GM12878 (cell line): Measurements from ENCODE around the gene PRKRIP1. TPM values are rescaled to one million over a fixed set of nuclear protein-coding genes. Genes with fewer than 3 reads are reported as not detected.
A peak's percentile ranks its signal among the peaks of the same experiment; 100 is the strongest.

Experiments
- ATF7 ChIP-seq: fragments of 450-650 bp; IDR thresholded peaks from 2 replicates; pipeline ENCODE4 v1.6.1; 2016; ENCODE audit warnings: low read depth, mild to moderate bottlenecking
- BCL11A ChIP-seq: IDR thresholded peaks from 2 replicates; pipeline ENCODE4 v1.6.1; 2011; ENCODE audit warnings: low read depth, low read length
- CHD2 ChIP-seq: IDR thresholded peaks from 2 replicates; pipeline ENCODE4 v1.6.1; 2011; ENCODE audit warnings: low read depth, low read length, improper control_type of control experiment, borderline replicate concordance
- FOS ChIP-seq: IDR thresholded peaks from 3 replicates; pipeline ENCODE4 v1.6.1; 2011; ENCODE audit warnings: borderline replicate concordance; ENCODE audit not compliant: insufficient read length; ENCODE audit errors: extremely low read depth
- MAX ChIP-seq: IDR thresholded peaks from 2 replicates; pipeline ENCODE4 v1.6.1; 2012; ENCODE audit warnings: low read depth, low read length, improper control_type of control experiment
- MTA2 ChIP-seq: fragments of 450-650 bp; IDR thresholded peaks from 2 replicates; pipeline ENCODE4 v1.6.1; 2016; ENCODE audit warnings: low read depth, mild to moderate bottlenecking, moderate library complexity
- MXI1 ChIP-seq: fragments of 150-350 bp; IDR thresholded peaks from 2 replicates; pipeline ENCODE4 v1.6.1; 2011; ENCODE audit warnings: low read depth, mild to moderate bottlenecking, inconsistent platforms, low read length, improper control_type of control experiment
- NFIC ChIP-seq: IDR thresholded peaks from 2 replicates; pipeline ENCODE4 v1.6.1; 2012; ENCODE audit warnings: low read depth, mild to moderate bottlenecking, inconsistent platforms, low read length, moderate library complexity
- NFYA ChIP-seq: IDR thresholded peaks from 2 replicates; pipeline ENCODE4 v1.6.1; 2011; ENCODE audit warnings: low read depth, mild to moderate bottlenecking, low read length, improper control_type of control experiment, borderline replicate concordance
- RAD21 ChIP-seq: IDR thresholded peaks from 2 replicates; pipeline ENCODE4 v1.6.1; 2011; ENCODE audit warnings: mild to moderate bottlenecking, low read depth, low read length, moderate library complexity; ENCODE audit not compliant: insufficient read depth
- REST ChIP-seq: IDR thresholded peaks from 2 replicates; pipeline ENCODE4 v1.6.1; 2012; ENCODE audit warnings: mild to moderate bottlenecking, low read depth, low read length
- SKIL ChIP-seq: fragments of 450-650 bp; IDR thresholded peaks from 2 replicates; pipeline ENCODE4 v1.6.1; 2017; ENCODE audit warnings: mild to moderate bottlenecking, low read depth, inconsistent platforms; ENCODE audit not compliant: poor library complexity, severe bottlenecking
- SMAD1 ChIP-seq: fragments of 450-650 bp; IDR thresholded peaks from 2 replicates; pipeline ENCODE4 v1.6.1; 2018; ENCODE audit warnings: mild to moderate bottlenecking, low read depth; ENCODE audit not compliant: partially characterized antibody
- SMC3 ChIP-seq: IDR thresholded peaks from 2 replicates; pipeline ENCODE4 v1.6.1; 2011; ENCODE audit warnings: low read length, improper control_type of control experiment, borderline replicate concordance
- TARDBP ChIP-seq: IDR thresholded peaks from 2 replicates; pipeline ENCODE4 v1.6.1; 2016; ENCODE audit warnings: borderline replicate concordance
- TCF12 ChIP-seq: IDR thresholded peaks from 2 replicates; pipeline ENCODE4 v1.6.1; 2011; ENCODE audit warnings: low read depth, mild to moderate bottlenecking, low read length
- TCF3 ChIP-seq: IDR thresholded peaks from 2 replicates; pipeline ENCODE4 v1.6.1; 2012; ENCODE audit warnings: low read depth, mild to moderate bottlenecking, low read length, borderline replicate concordance; ENCODE audit not compliant: insufficient read depth
- WRNIP1 ChIP-seq: IDR thresholded peaks from 2 replicates; pipeline ENCODE4 v1.6.1; 2011; ENCODE audit warnings: low read depth, low read length, improper control_type of control experiment, borderline replicate concordance
- YBX1 ChIP-seq: fragments of 450-650 bp; IDR thresholded peaks from 2 replicates; pipeline ENCODE4 v1.6.1; 2016; ENCODE audit warnings: antibody characterized with exemption
- ZNF592 ChIP-seq: fragments of 450-650 bp; IDR thresholded peaks from 2 replicates; pipeline ENCODE4 v1.6.1; 2017; ENCODE audit warnings: mild to moderate bottlenecking, moderate library complexity
- polyA plus RNA-seq, 11 experiments: library from polyadenylated mRNA; depleted of rRNA in 4 of 11; unstranded in 6 of 11; stranded (reverse) in 5 of 11; fragments of >200 nt; fragmentation: Nextera tagmentation in 4 of 11; fragmentation: Illumina TruSeq in 1 of 11; extraction: Ambion mirVana in 4 of 11; extraction: Trizol in 1 of 11; gene quantifications; 1 replicate in 1 of 11; 2 replicates in 10 of 11; pipeline versions ENCODE4 v1.2.1 to v1.2.3, GENCODE V29; 2011 to 2016; ENCODE audit warnings: inconsistent platforms in 2 of 11, missing spikeins in 2 of 11, low read depth in 1 of 11
- total RNA-seq, 4 experiments: library from RNA; depleted of rRNA in 3 of 4; stranded (reverse); fragments of >200 nt in 3 of 4; fragmentation: Illumina TruSeq in 1 of 4; extraction: Trizol in 1 of 4; gene quantifications; 2 replicates each; pipeline versions ENCODE4 v1.2.1 to v1.2.3, GENCODE V29; 2013 to 2021

The PRKRIP1 gene
- total and polyA plus RNA-seq, 10 of the 15 experiments (the other 5 are each of a cell fraction or from before 2014, with no cell fraction given) = 17.0 to 38.4 (median 25.5) TPM

- TF ChIP-seq SMC3 (no peak), NFIC (no peak), ZNF592 (peak; percentile 85), ATF7 (peak; percentile 41; the same call in 1 of the 2 replicates), SKIL (peak; percentile 90), WRNIP1 (peak; percentile 85; the same call in 1 of the 2 replicates), CHD2 (peak; percentile 87), TARDBP (peak; percentile 40; the same call in 1 of the 2 replicates), MXI1 (peak; percentile 79), NFYA (no peak), TCF3 (0 out of 2 replicates have a peak, but pooled peaks have one; percentile 32), YBX1 (no peak), RAD21 (0 out of 2 replicates have a peak, but pooled peaks have one; percentile 13), TCF12 (peak; percentile 58), SMAD1 (peak; percentile 6), BCL11A (0 out of 2 replicates have a peak, but pooled peaks have one; percentile 29), REST (no peak), FOS (no peak), MTA2 (peak; percentile 38), MAX (peak; percentile 80)
Measured at GRCh38 chr7:102426268-102427018, 30.3 kb downstream of the PRKRIP1 start (continued).
